Neural progenitor cell (in vitro differentiated cells): ENCODE measurements around the gene SIX5. TPM values are rescaled to one million over a fixed set of nuclear protein-coding genes. Genes with fewer than 3 reads are reported as not detected.

Experiments used
- DNase-seq: peaks from one replicate; pipeline ENCODE4 v3.0.0-alpha.2; 2016; ENCODE audit warnings: low spot score
- H2AFZ ChIP-seq: fragments of 200-600 bp; sonication (generic); replicated peaks from 2 replicates; pipeline ENCODE4 v1.6.1; 2016; ENCODE audit warnings: antibody characterized with exemption
- H3F3A ChIP-seq: fragments of 200-600 bp; sonication (generic); 2 replicates; pipeline ENCODE4 v1.6.1; 2016; ENCODE audit warnings: antibody characterized with exemption, low read depth
- H3K27ac ChIP-seq: fragments of 200-600 bp; sonication (generic); 2 replicates; pipeline ENCODE4 v1.5.1; 2016; ENCODE audit warnings: mild to moderate bottlenecking
- H3K27me3 ChIP-seq: fragments of 200-600 bp; sonication (generic); 2 replicates; pipeline ENCODE4 v1.6.1; 2016; ENCODE audit warnings: mild to moderate bottlenecking, moderate library complexity
- H3K36me3 ChIP-seq: fragments of 200-600 bp; sonication (generic); 2 replicates; pipeline ENCODE4 v1.5.1; 2016
- H3K4me1 ChIP-seq: fragments of 200-600 bp; sonication (generic); 2 replicates; pipeline ENCODE4 v1.6.1; 2016; ENCODE audit warnings: mixed run types
- H3K4me2 ChIP-seq: fragments of 200-600 bp; sonication (generic); 2 replicates; pipeline ENCODE4 v1.6.1; 2016
- H3K4me3 ChIP-seq: fragments of 200-600 bp; sonication (generic); 2 replicates; pipeline ENCODE4 v1.5.1; 2016
- H3K79me2 ChIP-seq: fragments of 200-600 bp; sonication (generic); 2 replicates; pipeline ENCODE4 v1.6.1; 2016; ENCODE audit warnings: low read depth
- H3K9ac ChIP-seq: fragments of 200-600 bp; sonication (generic); 2 replicates; pipeline ENCODE4 v1.6.1; 2016
- H3K9me3 ChIP-seq: fragments of 200-600 bp; sonication (generic); 2 replicates; pipeline ENCODE4 v1.5.1; 2016; ENCODE audit warnings: low read depth
- H4K20me1 ChIP-seq: fragments of 200-600 bp; sonication (generic); 2 replicates; pipeline ENCODE4 v1.6.1; 2016; ENCODE audit warnings: low read depth
- H3K27ac Mint-ChIP-seq: 3 replicates; pipeline ENCODE4 v1.8.0; 2021; ENCODE audit warnings: mixed read lengths
- H3K27me3 Mint-ChIP-seq: 2 replicates; pipeline ENCODE4 v1.8.0; 2022; ENCODE audit warnings: low read depth, mild to moderate bottlenecking, inconsistent platforms, moderate library complexity, mixed read lengths; ENCODE audit not compliant: insufficient read depth
- H3K36me3 Mint-ChIP-seq: 3 replicates; pipeline ENCODE4 v1.8.0; 2021; ENCODE audit warnings: mixed read lengths
- H3K4me1 Mint-ChIP-seq: 3 replicates; pipeline ENCODE4 v1.8.0; 2021; ENCODE audit warnings: mixed read lengths
- H3K4me3 Mint-ChIP-seq: 3 replicates; pipeline ENCODE4 v1.8.0; 2021; ENCODE audit warnings: mild to moderate bottlenecking, moderate library complexity, mixed read lengths
- H3K9me3 Mint-ChIP-seq: 3 replicates; pipeline ENCODE4 v1.8.0; 2020; ENCODE audit warnings: mixed read lengths
- CTCF ChIP-seq: fragments of 200-600 bp; sonication (generic); IDR thresholded peaks from 2 replicates; pipeline ENCODE4 v1.5.1; 2017; ENCODE audit warnings: antibody characterized with exemption, mild to moderate bottlenecking
- EZH2 ChIP-seq: fragments of 200-600 bp; sonication (generic); IDR thresholded peaks from 2 replicates; pipeline ENCODE4 v1.6.1; 2017; ENCODE audit warnings: antibody characterized with exemption, mild to moderate bottlenecking, moderate library complexity
- EZH2phosphoT487 ChIP-seq: fragments of 200-600 bp; sonication (generic); IDR thresholded peaks from 2 replicates; pipeline ENCODE4 v1.6.1; 2017; ENCODE audit warnings: antibody characterized with exemption
- total RNA-seq: library from RNA; depleted of rRNA; stranded (reverse); fragments of >200 nt; gene quantifications from 2 replicates; pipeline ENCODE4 v1.2.3, GENCODE V29; 2015; ENCODE audit warnings: low replicate concordance

The SIX5 gene
- total RNA-seq, 1 donor from 2014 or later = 8.1 TPM

GRCh38 chr19:45761714-45762113 lies 7.3 kb downstream of the SIX5 start:
- no peak overlapping the region for H3K4me3 ChIP-seq
- peaks cover 6% of the 10 kb centered on the region for H4K20me1 ChIP-seq
- peaks cover 6% of the 10 kb centered on the region for H3F3A ChIP-seq
- H3K4me2 ChIP-seq = no peak overlapping the region
- H3K27ac Mint-ChIP-seq = no peak overlapping the region
- peaks cover 6% of the 10 kb centered on the region for H3K27me3 Mint-ChIP-seq
- H3K27me3 ChIP-seq = no peaks in the 10 kb centered on the region
- H3K27ac ChIP-seq = no peak overlapping the region
- peaks cover 12% of the 10 kb centered on the region for H3K4me1 Mint-ChIP-seq
- no peak overlapping the region for H2AFZ ChIP-seq
- H3K79me2 ChIP-seq = peaks cover 5% of the 10 kb centered on the region
- H3K4me1 ChIP-seq = peaks cover 24% of the 10 kb centered on the region
- TF ChIP-seq CTCF = no peak
- no peak for TF ChIP-seq EZH2
- no peak for TF ChIP-seq EZH2phosphoT487
- H3K36me3 Mint-ChIP-seq = no peaks in the 10 kb centered on the region
- no peaks in the 10 kb centered on the region for H3K9me3 ChIP-seq
- H3K9me3 Mint-ChIP-seq = no peaks in the 10 kb centered on the region
- DNase-seq = no peak
- H3K4me3 Mint-ChIP-seq = no peak overlapping the region
- H3K9ac ChIP-seq = no peak overlapping the region
- H3K36me3 ChIP-seq = no peaks in the 10 kb centered on the region

GRCh38 chr19:45758921-45759320 lies 10.1 kb downstream of the SIX5 start:
- H3F3A ChIP-seq = no peaks in the 10 kb centered on the region
- no peak overlapping the region for H3K4me3 Mint-ChIP-seq
- no peaks in the 10 kb centered on the region for H3K9me3 Mint-ChIP-seq
- no peak overlapping the region for H3K4me2 ChIP-seq
- H3K27ac ChIP-seq = no peak overlapping the region
- no peaks in the 10 kb centered on the region for H3K27me3 ChIP-seq
- H3K9me3 ChIP-seq = no peaks in the 10 kb centered on the region
- peaks cover 4% of the 10 kb centered on the region for H3K4me1 ChIP-seq
- TF ChIP-seq EZH2 (no peak), CTCF (no peak)
- no peak overlapping the region for H3K27ac Mint-ChIP-seq
- H3K27me3 Mint-ChIP-seq = peaks cover 6% of the 10 kb centered on the region
- H4K20me1 ChIP-seq = no peaks in the 10 kb centered on the region
- H3K79me2 ChIP-seq = no peaks in the 10 kb centered on the region
- H3K4me3 ChIP-seq = no peak overlapping the region
- no peak overlapping the region for H2AFZ ChIP-seq
- H3K36me3 Mint-ChIP-seq = no peaks in the 10 kb centered on the region
- no peaks in the 10 kb centered on the region for H3K36me3 ChIP-seq
- no peaks in the 10 kb centered on the region for H3K4me1 Mint-ChIP-seq
- DNase-seq = no peak
- no peak overlapping the region for H3K9ac ChIP-seq

GRCh38 chr19:45757695-45758094 lies 11.4 kb downstream of the SIX5 start:
- no peak overlapping the region for H3K27ac ChIP-seq
- H3F3A ChIP-seq = no peaks in the 10 kb centered on the region
- no peaks in the 10 kb centered on the region for H3K4me1 ChIP-seq
- H3K79me2 ChIP-seq = no peaks in the 10 kb centered on the region
- H3K4me1 Mint-ChIP-seq = peaks cover 3% of the 10 kb centered on the region
- no peak overlapping the region for H3K4me3 Mint-ChIP-seq
- H3K9ac ChIP-seq = no peak overlapping the region
- H3K9me3 Mint-ChIP-seq = no peaks in the 10 kb centered on the region
- H3K27me3 Mint-ChIP-seq = peaks cover 4% of the 10 kb centered on the region
- no peaks in the 10 kb centered on the region for H3K36me3 Mint-ChIP-seq
- H3K36me3 ChIP-seq = no peaks in the 10 kb centered on the region
- TF ChIP-seq EZH2phosphoT487 = no peak
- TF ChIP-seq EZH2 = no peak
- H3K27ac Mint-ChIP-seq = no peak overlapping the region
- no peaks in the 10 kb centered on the region for H3K9me3 ChIP-seq
- no peak overlapping the region for H3K4me3 ChIP-seq
- DNase-seq = no peak
- no peak overlapping the region for H2AFZ ChIP-seq
- H4K20me1 ChIP-seq = no peaks in the 10 kb centered on the region
- H3K27me3 ChIP-seq = no peaks in the 10 kb centered on the region
- H3K4me2 ChIP-seq = no peak overlapping the region

- Mint-ChIP-seq H3K4me1 (peaks cover 5% of the 10 kb centered on the region), H3K27me3 (peaks cover 9% of the 10 kb centered on the region), H3K36me3 (no peaks in the 10 kb centered on the region), H3K4me3 (no peak overlapping the region), H3K27ac (no peak overlapping the region), H3K9me3 (no peaks in the 10 kb centered on the region)
- no peak overlapping the region for H3K4me3 ChIP-seq
- H3K36me3 ChIP-seq = no peaks in the 10 kb centered on the region
- H3K4me2 ChIP-seq = no peak overlapping the region
- no peak overlapping the region for H2AFZ ChIP-seq
- H4K20me1 ChIP-seq = no peaks in the 10 kb centered on the region
- no peak overlapping the region for H3K9ac ChIP-seq
- H3K79me2 ChIP-seq = no peaks in the 10 kb centered on the region
- no peaks in the 10 kb centered on the region for H3K27me3 ChIP-seq
- TF ChIP-seq CTCF (no peak), EZH2phosphoT487 (no peak), EZH2 (no peak)
- H3K9me3 ChIP-seq = no peaks in the 10 kb centered on the region
- no peak for DNase-seq
- H3F3A ChIP-seq = no peaks in the 10 kb centered on the region
- no peaks in the 10 kb centered on the region for H3K4me1 ChIP-seq
- no peak overlapping the region for H3K27ac ChIP-seq
These were observed 14.7 kb downstream of the SIX5 start for GRCh38 chr19:45754323-45754722.
